Stimulated activated naive CD8-positive, alpha-beta T cell treated with anti-CD3 and anti-CD28 coated beads, Interleukin-15, Interleukin-2, amounts not matched to agents 100 U/mL and 50 U/mL, for 24 hours (primary cell): ENCODE data around the gene TCF4.

Source experiments
- ATAC-seq: fragments of 150-1000 bp; cut with Tn5 transposase; one replicate; pipeline ENCODE4 v1.10.0; 2021
- DNase-seq: peaks from one replicate; pipeline ENCODE4 v3.0.0; 2021

The TCF4 gene

DNA sequence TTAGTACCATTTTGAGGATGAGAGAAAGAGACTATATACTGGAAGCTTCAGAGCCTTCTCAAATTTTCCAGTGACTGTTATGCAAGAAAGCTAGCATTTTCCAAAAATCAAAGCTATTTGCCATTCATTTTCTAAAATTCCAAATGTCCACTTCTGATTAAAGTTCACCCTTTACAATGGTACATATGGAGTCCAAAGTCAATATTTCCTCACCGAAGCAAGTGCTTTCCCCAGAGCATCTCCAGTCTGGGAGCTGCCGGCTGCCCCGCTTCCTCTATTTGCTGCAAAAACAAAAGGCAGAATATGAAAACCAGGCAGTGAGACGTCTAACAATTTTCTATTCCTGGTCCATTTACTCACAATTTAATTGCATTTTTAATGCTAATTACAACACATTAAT, 326.7 kb downstream of the TCF4 start:
- ATAC-seq (no peak), DNase-seq (no peak)

DNA sequence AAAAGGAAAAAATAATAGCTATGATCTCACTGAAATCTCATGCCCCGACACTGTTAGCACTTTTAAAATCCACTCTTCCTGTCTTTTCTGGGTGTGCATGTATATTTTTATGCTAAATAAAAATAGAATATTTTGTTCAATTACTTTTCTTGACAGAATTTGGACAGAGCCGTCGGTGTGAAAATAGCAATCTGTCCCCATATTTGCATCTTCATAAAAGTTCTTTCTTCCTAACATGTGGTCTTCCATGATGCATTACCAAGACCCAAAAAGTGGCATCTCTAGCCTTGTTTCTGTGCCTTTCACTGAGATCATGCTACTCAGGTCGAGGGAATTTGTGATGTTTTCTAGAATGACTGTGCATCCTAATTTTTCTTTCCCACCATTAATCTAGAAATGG, 329.9 kb downstream of the TCF4 start:
- DNase-seq (no peak), ATAC-seq (no peak)

DNA sequence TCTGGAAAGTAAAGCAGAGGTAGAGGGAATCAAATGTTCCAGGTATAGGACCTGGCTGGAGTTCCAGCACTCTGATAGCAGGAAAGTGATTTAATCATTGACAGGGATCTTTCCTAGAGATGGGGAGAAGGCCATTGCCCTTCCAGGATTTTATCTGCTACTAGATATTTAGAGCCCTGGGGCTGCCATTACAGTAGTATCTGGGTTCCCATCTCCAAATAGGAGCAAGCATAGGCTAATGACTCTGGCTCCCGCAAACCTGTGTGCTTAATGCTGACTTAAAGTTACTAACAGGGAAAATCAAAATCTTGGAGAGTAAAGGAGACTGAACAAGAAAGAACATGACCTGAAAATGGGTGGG, 331.1 kb downstream of the TCF4 start:
- no peak for ATAC-seq
- DNase-seq = no peak

DNA sequence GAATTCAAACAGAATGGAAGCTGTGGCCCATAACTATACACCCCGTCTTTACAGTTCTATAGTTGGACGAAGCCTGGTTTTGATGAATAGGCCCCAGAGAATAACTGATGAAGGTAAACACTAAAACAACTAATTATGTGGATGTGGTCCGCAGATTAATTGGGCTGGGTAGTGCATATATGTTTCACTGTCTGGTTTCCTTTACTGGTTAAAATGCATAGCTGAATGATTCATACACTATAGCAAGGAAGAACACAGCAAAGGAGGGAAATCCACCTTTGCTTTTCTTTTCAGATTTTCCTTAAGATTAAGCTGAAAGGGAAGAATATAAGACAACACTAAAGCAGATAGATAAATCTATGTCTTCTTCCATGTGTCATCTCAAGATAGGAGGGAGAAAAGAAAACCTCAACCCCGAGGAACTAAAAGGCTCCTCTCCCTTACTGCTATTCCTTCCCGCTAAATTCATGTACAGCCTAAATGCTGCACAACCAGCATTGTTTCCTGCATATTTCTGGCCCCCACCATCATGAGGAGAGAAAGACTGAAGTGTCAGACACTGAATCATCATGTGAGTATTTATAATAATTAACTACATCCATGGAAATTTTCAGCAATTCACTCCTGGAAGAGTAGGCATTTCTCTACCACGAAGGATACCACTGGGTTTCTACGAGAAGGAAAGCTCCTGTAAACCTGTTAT, 331.6 kb downstream of the TCF4 start:
- DNase-seq (no peak), ATAC-seq (no peak)

DNA sequence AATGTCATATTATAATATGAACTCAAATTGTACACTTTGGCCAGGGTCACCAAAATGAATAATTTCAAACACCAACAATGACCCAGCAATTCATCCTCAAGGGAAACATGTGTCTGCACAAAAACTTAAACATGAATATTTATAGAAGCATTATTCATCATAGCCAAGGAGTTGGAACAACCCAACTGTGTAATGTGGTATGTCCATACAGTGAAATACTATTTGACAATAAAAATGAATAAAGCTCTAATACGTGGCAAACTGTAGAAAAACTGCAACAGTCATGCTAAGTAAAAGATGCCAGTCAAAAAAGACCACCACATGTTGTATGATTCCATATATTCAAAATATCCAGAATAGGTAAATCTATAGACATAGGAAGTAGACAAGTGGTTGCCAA, 334.2 kb downstream of the TCF4 start:
- ATAC-seq = no peak

DNA sequence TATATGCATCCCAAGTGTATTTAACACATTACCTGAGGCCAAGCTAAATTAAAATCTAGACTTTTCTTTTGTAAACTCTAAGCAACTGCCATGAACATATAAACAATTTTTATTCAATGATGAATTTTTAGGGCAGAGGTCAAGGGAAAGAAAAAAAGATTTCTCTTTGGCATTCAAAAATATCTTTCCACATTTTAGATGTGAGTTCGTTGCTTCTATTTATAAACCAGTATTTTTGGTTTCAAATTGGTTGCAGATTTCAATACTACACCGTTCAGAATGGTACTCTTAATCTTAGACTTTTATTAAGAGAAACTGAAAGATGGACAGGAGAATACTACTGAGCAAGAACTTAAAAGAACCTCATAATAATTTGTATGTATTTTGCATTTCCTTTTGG, 335.1 kb downstream of the TCF4 start:
- ATAC-seq (no peak), DNase-seq (no peak)

More for the DNA sequence above, 334.2 kb downstream of the TCF4 start:
- DNase-seq = no peak

DNA sequence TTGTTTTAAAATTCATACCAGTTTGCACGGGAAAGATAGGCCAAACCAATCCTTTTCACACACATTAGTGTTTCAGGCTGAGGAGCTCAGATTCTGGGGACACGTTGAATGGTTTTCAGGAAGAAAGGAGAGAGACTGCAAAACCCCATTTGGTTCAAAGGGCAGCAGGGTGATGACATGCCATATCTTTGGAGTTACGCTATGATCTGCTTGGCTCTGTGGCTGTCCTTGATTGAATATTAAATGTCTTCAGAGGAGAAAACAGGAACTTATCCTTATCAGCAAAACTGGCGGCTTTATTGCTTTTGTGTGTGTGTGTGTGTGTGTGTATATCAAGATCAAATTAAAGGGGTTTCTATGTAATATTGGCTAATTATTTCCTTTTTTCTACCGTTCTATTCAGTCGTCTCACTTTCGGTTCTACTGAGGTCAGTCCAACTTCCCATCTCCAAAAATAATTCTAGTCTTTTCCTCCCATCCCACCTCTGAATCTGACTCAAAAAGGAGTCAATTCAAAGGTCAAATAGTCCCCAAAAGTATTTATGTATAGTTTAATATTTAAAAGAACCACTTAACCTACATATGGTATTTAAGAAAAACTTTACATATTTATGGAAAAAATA, 335.8 kb downstream of the TCF4 start:
- ATAC-seq (no peak), DNase-seq (no peak)

DNA sequence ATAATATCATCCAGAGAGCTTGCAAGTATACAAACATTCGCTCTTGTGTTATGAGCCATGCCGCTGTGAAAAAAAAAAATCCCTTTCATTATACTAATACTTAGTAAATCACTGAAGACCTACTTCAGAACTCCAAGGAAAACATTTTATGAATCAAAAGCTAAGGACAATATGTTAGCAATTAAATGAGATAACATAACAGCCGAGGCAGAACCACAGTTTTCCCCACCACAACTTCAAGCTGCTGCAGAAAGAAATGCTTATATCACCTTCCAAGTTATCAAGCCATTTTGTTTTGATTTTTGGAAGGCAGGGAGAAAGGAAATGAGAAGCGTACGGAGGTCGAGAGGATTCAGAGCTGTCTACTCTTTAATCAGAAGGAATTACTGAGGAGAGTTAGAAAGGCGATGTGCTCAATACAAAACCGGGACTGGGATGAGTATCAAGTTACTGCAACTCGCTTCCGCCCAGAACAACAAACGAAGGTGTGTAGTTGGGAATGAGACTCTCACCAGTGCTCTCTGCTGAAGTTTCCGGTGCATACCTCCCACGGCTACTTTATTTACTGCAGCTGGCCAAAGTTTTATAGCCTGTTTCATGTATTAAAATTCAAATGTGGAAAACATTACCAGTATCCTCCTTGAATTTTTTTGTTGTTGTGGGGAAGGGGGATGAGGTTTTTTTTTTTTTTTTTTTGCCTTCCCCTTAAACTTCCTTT, 336.6 kb downstream of the TCF4 start:
- ATAC-seq = no peak
- DNase-seq = no peak

DNA sequence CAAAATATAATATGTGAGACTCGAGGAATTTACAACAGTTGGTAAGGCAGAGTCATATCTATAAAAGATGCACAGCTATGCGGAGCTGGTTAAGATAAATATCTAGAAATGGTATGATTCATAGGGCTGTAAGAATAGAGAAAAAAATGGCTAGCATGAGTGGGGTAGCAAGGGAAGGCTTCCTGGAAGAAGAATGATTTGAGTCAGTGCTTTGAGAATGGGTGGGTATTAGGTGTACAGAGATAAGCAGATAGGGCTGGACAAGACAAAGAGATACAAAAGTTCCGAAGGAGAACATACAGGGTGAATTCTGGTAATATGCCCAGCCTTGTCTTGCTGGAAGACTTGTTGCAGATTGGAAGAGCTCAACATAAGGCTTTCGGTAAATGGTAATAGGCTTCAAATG, 337.2 kb downstream of the TCF4 start:
- ATAC-seq = no peak
- DNase-seq = no peak

DNA sequence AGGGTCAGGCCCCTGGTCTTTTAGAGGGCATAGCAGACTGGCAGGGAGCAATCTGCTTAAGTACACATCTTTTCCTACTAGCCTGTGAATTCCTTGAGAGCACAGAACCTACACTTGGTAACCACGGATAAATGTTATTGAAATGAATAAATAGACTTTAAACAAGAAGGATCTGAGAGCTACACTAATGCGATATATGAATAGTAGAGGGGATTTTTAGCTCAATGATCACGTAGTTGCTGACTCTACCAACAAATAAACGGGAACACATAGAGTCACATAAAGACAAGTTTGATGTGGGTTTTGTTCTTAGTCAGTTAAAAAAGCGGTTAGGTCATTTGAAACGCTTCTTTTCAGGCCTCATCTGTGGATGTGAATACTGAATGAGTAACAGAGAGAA, 338.4 kb downstream of the TCF4 start:
- DNase-seq (no peak), ATAC-seq (no peak)

DNA sequence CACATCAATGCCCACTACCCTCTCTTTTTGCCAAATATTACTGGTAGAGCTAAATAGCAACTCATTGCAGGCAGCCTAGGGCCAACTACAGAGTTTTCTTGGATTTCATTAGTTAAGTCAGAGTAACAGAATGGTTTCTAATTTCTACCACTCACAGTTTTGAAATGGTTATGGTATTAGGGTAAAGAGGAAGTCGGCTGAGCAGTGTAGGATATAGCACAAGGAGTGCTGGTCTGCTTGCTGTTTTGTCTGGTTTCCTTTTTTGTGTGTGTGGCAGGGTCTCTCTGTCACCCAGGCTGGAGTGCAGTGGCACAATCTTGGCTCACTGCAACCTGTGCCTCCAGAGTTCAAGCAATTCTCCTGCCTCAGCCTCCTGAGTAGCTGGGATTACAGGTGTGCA, 339.5 kb downstream of the TCF4 start:
- DNase-seq (no peak), ATAC-seq (no peak)

DNA sequence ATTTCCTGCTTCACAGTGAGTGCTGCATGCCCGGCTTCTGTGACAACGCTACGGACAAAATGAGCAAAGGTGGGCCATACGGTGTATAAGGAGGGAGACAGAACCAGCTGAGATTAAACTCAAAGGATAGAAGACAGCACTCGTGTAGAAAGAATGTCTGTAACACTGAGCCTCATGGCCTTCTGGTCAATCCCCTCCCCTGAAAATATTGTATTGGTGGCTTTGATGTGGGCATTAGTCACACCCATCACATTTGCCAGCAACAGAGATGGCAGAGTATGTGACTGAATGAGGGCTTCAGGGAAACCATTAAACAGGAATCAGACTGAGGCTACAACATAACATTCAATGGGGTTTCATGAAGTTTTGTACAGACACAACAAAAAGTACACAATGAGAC, 341.0 kb downstream of the TCF4 start:
- no peak for ATAC-seq

DNA sequence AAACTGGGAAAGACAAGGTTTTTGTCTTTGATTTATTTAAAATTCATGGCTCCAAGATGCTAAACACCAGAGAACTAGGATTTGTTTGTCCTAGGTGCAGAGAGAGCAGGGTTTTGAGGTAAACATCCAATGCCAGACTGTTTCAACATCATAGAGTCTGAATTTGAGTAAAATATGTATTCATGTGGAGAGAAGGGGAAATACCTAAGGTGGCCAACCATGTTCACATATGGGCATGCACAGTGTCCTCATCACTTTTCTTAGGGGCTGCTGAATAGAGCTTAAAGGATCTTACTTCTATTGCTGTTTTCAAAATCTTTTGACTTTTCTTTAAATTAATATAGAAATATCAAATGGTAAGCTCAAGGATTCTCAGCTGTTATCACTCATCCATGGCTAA, 341.7 kb downstream of the TCF4 start:
- DNase-seq = no peak
- no peak for ATAC-seq

More for the DNA sequence above, 341.0 kb downstream of the TCF4 start:
- DNase-seq = no peak

DNA sequence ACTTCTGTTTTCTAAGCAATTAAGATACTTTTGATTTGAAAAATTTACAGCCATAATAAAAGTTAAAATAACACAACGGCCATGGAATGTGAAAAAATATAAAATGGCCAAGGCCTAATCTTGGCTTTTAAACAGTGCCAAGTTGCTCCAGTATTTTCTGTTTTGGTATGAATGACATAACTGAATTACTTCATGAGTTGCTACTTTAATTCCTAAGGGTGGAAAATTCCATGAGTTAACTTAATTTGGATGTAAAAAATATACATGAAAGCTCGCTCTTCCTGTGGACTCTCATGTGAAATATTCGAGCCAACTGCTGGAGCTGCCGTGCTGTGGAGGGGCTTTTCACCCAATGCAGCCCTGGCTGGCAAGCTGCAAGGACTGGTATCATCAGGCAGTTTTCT, 342.8 kb downstream of the TCF4 start:
- no peak for ATAC-seq
- DNase-seq = no peak

DNA sequence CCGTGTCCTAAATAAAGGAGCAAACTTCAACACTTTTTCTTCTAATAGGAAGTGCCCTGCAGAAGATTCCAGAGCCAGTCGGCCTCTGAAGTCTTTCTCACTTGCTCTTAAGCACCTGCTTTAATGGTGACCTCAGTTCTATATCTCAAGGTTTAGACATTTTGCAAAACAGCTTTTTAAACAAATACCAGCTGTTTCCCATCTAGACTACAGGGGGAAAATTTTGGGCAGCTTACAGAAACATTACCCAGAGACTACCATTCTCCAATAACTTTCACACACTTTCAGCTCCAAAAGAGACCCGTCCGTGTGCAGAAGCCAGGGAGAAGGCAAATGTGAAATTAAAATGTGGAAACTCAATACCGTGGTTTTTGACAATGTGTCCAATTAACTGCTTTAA, 343.4 kb downstream of the TCF4 start:
- ATAC-seq (no peak), DNase-seq (no peak)

DNA sequence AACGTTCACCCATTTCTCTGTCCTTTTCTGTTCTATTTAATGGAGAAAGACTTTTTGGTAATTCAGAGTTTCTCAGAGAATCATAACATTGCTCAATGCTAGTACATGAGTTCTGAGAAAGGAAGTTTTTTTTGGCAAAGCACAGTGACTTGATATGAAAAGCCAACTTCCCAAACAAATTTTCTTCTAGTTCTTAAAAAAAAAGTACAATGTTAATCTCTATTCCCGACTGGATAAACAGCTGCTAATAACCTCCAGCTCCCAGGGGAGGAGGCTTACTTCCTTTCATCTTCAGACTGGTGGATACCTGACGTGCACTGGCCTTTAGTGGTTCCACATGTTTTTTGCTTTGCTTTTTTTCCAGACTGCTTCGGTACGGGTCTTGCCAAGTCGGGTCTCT, 344.1 kb downstream of the TCF4 start:
- no peak for DNase-seq
- ATAC-seq = no peak

DNA sequence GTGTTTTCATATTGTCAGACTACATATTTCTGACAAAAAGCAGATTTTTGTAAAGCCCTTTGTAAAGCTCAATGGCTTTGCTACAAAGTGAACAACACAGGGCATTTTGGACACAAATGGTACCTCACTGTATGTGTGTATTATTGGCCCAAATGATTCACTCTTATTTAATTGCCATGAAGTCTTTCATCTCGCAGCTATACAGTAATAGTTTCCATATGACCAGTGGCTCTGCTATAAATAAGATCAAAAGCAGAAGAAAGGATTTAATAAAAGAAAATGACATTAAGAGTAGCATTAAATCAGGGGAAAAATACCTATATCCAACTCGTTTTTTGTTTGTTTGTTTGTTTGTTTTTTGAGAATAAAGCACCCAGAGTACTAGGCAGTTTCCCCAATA, 344.7 kb downstream of the TCF4 start:
- no peak for ATAC-seq
- no peak for DNase-seq

DNA sequence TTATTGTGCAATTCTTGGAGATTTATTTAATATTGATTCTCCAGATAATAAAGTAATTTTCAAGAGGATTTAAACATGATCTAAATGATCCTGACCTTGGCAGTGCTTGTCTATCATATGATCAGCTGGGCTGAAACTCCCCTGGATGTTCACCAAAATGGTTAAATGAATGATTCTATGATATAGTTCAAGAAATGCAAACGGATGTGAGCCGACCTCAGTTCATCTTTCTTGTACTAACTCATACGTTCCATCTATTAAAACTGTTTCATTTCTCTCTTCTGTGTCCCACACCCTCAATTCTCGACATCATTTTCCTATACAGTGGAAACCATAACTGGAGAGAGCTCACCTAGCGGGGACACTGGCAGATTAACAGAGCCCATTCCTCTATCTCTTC, 347.0 kb downstream of the TCF4 start:
- ATAC-seq (no peak), DNase-seq (no peak)

DNA sequence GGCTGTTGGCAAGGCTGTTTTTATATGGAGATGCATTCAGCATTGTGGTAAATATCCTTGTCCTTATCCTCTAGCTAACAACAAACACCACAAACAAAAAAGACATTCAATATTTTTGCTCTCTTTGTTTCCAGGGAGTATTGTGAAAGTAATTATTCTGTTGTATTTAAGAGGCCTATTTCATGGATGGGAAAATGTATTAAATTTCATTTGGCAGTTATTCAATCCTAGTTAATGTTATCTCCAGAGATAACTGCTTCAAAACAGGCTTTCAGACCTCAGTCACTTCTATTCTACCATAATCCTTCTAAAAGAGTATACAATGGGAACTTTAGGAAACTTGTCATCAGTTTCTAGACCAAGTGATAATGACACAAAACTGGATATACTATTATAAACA, 348.3 kb downstream of the TCF4 start:
- ATAC-seq (no peak), DNase-seq (no peak)

DNA sequence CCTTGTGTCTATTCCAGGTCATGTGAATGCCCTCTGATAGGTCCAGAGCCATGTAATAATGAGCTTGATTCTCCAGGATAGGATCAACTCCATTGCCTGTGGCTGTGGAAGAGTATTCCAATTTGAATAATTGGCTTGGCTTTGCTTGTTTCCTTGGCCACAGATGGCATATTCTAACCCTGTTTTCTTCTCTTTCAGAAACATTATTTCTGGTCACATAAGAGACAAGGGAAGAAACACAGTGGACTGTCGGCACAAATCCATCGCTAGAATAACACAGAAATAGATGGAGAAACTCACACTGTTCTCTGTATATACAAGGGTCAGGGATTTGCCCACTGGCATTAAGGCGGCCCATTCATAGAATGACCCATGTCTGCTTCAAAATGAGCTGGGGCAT, 350.3 kb downstream of the TCF4 start:
- no peak for DNase-seq
- ATAC-seq = no peak

DNA sequence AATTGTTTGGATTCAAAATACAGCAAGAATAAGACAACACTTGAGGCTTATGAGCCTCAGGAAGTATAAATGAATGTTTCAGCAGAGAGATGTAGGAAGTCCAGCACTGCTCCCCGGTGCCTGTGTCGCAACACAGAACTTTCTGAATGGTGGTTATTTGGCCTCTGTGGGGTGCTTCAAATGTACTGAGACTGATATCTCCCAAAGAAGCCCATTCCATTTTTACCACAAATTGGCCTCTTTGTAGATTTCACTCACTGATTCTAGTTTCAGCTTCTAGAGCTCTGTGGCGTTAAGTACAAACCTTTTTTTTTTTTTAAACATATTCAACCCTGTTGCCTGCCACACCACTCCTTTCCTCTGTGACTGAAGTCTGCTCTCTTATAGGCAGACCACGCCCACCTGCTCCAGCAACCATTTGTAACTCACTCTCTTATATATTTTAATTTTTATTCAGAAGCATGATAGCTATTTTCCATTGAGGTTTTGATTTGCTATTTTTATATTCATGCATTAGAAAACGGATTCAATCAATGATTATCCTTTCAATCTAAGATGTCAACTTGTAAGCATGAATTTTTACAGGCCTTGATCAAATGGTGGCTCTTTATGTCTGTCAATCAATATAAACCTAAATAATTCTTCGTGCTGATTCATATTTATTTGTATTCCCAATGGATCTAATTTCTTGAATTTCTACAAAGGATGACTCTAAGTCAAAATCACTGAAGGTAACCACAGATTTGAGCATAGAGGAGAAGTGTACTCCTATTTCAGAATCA, 351.7 kb downstream of the TCF4 start:
- DNase-seq (no peak), ATAC-seq (no peak)

DNA sequence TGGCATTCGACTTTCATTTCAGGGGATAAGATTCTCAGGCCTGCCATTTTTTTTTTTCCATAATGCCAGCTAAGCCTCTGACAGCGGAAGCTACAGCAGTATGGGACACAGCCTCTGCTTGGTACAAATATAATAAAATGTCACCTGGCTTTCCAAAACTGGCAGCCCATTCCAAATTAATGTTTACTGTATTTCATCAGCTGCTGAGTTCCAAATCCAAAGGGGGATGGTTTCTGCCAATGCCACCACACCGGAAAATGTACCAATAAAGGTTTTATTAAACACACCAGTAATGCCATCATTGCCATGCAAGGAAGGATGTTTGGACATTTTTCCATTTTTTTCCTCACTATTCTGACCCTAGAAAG, 352.9 kb downstream of the TCF4 start:
- ATAC-seq = no peak

More for the DNA sequence above, 352.9 kb downstream of the TCF4 start:
- DNase-seq = no peak
